Measurements from ENCODE around the gene GRID1.

GRCh38 chr10:86372119-86372783 lies 5.7 kb upstream of the GRID1 start:
- TF ChIP-seq CTCF (optimal IDR thresholded peaks at IDR 0.05 in 1 of 3, IDR thresholded peaks at IDR 0.05 in 1 of 3, conservative IDR thresholded peaks at IDR 0.05 in 1 of 3; ENCODE audit: extremely low read depth in 1 of 3, insufficient read depth in 2 of 3, low read length in 3 of 3) (no peak), EZH2 (IDR thresholded peaks at IDR 0.05; ENCODE audit: low read length) (no peak)
